Measurements from ENCODE around the gene SLC2A4.
"Not testable (repeated sequence)": the region's sequence is repeated elsewhere in the genome, so short reads cannot be mapped to it uniquely, and the experiment has no call there.

SLC2A4 gene

DNA sequence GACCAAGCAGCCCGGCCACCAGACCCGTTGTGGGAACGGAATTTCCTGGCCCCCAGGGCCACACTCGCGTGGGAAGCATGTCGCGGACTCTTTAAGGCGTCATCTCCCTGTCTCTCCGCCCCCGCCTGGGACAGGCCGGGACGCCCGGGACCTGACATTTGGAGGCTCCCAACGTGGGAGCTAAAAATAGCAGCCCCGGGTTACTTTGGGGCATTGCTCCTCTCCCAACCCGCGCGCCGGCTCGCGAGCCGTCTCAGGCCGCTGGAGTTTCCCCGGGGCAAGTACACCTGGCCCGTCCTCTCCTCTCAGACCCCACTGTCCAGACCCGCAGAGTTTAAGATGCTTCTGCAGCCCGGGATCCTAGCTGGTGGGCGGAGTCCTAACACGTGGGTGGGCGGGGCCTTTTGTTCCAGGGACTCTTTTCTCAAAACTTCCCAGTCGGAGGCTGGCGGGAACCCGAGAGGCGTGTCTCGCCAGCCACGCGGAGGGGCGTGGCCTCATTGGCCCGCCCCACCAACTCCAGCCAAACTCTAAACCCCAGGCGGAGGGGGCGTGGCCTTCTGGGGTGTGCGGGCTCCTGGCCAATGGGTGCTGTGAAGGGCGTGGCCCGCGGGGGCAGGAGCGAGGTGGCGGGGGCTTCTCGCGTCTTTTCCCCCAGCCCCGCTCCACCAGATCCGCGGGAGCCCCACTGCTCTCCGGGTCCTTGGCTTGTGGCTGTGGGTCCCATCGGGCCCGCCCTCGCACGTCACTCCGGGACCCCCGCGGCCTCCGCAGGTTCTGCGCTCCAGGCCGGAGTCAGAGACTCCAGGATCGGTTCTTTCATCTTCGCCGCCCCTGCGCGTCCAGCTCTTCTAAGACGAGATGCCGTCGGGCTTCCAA is at the start of gene SLC2A4:
SLC2A4 (plus strand) TSS at position 645 of the 879 bp plus-strand sequence; CDS start at position 862, 217 bp downstream.
- DNase-seq: peak; percentile 91

DNA sequence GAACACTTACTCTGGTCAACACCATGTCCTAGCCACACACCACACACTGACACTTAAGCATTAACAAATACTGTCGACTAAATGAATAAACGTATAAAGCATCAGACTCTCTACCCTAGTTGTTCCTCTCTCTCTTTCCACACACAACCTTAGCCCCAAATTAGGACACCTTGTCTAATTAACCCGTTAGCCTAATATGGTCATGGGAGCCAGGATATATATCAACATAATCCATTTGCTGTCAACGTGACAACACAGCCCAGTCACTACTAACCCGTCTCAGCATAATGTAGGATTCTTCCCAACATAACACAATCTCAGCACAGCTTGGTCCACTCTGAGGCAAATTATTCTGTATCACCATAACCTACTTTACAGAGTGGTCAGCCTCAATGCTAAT is 49.4 kb upstream of the SLC2A4 start:
- no peak for DNase-seq

DNA sequence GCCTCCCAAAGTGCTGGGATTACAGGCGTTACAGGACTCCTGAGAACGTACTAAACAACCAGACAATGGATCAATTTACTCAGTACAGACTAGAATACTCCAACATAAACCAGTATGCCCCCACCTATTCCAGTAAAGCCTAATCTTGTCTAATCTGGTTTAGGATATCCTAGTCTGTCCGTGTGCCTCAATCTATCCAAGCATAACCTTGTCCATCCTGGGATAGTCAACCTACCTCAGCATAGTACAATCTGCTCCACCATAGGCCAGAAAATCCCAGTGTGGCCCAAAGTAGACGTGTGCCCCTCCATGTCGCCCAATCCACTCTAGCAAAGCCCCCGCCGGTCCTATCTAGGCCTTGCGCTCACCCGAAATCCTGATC is 47.8 kb upstream of the SLC2A4 start:
- DNase-seq: no peak

DNA sequence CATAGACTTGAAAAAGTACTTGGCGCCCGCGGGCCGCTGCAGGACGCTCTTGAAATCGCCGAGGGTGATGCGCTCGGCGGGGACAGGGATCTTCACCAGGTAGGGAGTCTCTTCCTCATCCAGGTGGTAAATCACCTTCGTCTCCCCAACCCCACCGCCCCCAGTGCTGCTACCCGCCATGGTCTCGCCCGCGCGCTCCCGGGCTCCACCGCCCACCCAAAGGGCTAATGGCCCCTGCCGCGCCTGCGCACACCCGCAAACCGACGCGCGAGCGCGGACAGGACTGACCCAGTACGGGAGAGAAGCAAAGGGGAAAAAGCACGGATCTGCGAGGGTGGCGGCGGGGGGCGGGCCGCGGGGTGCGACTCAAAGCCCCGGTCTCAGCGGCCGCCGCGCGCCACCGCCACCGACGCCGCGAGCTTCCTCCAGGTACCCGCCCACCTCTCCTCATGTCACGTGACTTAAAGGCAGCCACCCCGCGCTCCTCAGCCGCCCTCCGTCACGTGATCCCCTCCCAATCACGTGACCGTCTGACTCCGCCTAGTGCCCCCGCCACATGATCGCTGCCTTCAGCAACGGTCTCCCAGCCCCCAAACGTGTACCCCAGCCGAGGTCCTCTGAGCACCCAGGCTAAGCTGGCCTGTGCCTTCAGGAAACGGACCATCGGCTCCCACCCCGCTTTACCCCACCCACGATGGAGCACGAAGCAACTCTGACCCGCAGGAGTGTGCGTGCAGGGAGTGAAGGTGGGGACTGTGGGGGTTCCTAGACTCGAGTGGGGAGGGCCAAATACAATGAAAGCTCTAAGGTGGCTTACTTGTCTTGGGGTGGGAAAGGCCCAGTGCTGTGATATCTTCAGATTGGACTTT is 47.2 kb upstream of the SLC2A4 start, which contains the start of gene DVL2:
DVL2 (minus strand) TSS at position 435 of the 869 bp plus-strand sequence; CDS start at position 180, 255 bp downstream.
- peak; percentile 89 for DNase-seq

DNA sequence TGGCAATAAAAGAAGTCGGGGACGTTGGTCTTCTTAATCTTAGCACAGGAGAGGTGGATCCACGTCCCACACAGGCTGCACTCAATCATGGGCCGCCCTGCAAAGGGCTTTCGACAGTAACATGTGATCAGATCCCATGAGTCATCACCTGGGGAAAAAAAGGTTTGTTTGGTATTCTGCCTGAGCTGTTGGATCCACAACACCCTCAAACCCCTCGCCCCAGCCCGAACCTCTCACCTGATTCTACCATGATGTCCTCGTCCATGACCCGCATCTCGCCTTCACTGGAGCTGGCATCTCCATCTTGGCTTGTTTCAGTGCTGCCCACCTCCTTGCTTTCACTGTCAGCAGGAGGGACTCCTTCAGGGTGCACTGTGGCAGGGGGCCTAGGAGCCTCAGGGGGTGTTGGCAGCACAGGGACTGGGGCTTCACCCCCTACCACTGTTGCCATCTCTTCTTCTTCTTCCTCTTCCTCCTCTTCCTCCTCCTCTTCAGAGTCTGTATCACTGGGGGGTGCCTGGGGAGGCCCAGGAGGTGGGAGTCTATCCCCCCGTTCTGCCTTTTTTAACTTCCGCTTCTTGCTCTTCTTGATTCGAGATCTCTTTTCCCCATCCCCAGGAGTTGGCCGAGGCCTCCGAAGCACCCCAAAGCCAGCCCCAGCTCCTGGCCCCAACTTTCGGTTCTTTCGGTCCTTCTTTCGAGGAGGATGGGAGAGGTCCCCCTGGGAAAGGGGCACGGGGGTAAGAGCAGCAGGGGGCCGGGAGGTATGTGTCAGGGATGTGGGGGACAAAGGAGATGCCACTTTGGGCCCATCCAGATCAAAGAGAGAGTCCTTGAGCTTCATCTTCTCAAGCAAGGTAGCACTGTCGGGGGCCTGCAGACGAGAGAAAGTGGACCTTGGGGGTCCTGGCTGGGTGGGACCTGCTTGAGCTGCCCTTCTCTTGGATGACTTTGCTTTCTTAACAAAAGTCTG is 45.5 kb upstream of the SLC2A4 start:
- no peak for DNase-seq

DNA sequence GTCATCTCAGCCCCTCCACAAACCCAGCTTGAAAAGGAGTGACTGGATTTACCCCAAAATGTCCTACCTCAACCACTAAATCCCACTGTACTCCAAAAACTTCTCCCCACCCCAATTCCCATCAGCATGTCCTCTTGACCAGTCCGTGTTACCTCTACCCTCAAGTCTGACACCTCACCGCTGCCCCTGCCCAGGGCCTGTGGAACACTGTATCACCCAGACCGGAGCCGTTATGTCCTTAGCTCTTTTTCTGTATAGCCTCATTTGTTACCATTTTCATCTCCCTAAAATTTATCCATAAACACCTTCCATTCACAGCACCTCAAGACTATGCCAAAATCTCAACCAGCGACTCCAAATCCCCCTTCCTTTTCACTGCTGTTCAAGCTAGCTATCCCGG is 44.7 kb upstream of the SLC2A4 start:
- DNase-seq: no peak

DNA sequence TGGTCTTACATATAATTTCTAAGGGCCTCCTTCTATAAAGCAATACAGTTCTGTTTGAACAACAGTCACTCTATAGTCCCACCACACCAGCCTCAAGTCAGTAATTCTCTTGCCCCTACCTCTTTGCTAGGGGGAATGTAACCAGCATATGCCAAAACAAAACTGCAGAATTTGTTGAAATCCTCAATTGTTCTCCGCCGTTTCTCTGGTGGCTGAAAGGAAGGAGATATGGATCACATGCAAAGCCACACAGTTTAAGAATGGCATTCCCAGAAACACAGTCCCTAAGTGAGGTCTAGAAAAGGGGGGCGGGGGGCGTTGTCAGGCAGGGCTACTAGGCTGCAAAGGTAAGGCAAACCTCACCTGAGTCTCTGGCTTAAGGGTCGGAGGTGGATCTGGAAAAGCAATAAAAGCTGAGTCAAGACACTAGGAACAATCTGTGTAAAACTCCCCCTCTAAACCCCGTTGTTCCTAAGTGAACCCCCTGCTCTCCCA is 44.2 kb upstream of the SLC2A4 start:
- DNase-seq: no peak

DNA sequence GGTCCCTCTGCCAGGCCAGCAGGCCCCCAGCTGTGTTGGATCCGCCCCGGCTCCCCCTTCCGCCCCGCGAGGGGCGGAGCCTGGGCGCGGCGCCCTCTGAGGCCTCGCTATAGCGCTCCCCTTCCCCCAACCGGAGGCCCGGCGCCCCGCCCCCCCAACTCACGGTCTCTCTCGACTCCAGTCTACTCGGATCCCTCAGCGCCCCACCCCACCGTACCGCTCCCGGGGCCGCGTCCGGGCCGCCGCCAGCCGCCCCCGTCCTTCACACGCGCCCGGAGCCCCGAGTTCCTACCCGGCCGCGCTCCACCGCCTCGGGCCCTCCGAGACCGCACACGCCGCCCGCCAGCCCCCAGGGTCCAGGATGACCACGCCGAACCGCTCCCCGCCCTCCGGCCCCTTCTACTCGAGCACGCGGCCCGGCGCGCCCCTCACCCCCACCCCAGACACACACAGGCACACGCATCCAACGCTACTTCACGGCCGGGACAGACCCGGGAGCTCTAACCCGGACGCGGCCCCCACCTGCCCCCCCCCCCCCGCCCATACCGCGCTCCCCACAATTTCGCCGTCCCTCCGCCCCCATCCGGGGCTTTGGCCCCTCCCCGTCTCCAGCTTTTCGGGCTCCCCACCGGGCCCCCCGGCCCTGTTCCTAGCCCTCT is 43.6 kb upstream of the SLC2A4 start:
- peak; percentile 73 for DNase-seq

DNA sequence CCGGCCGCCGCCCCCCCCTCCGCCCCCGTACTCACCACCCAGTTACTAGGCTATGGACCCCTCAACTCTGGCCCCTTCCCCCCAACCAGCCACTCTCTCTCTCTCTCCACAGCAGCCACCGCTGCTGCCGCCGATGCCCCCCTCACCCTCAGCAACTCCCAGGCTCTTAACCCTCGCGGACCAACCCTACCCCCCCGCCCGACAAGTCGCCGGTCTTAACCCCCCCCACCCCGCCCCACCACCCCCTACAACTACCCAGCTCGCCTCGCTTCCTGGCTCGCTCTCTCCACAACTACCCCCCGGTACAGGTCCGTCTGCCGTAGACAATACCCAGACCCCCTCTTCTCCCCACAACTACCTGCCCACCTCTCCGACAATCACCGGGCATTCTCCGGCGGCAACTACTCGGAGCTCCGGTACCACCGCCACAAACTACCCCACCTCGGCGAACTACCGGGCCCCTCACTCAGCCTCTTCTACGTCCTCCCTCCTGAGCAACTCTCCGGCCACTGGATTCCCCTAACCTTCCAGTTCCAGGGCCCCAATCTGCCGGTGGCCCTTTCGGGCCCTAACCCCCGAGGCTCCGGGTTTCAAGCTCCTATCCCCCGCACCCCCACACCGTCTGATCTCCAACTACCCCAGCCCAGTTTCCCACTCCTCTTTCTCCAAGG is 43.0 kb upstream of the SLC2A4 start:
- no peak for DNase-seq

DNA sequence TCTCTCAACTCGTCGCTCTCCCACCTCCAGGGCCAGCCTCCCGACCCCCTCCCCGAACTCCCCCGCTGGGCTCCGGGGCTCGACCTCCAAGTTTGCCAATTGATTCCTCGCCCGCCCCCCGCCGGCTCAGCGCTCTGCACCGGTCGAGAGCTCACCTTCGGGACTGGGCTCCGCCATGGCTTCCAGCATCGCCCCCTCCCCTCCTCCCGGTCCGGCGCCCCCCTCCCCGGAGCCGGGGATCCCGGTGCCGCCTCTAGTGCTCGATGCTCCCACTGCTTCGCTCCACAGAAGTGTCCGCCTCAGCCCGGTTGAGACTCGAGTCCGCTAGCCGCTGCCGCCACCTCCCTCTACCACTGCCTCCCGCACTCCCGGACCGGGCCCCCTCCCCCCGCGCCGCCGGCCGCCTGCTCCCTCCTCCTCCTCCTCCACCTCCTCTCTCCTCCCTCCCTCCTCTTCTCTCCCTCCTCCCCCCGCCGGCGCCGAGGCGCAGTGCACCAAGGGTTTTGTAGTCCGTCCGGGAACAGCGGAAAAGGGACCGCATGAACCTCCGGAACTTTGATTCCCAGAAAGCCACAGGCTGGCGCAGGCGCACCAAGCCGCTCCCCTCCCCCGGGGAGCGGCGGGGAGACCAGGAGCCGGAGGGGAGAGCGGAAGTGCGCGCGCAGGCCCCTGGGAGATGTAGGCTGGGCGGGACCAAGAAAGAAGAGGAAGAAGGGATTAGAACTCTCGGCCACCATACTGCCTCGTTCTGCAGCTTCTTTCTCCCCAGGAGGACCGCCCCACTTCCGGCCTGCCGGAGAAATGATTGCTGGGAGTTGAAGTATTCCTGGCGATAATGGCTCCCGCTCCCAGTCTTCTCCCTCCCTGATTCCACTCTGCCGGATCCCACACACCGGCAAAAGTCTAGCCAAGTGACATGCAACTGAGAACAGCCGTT is 42.2 kb upstream of the SLC2A4 start, which contains the start of gene PHF23:
PHF23 (minus strand) TSS at position 367 of the 937 bp plus-strand sequence; CDS start at position 189, 178 bp downstream.
- DNase-seq: peak; percentile 96

DNA sequence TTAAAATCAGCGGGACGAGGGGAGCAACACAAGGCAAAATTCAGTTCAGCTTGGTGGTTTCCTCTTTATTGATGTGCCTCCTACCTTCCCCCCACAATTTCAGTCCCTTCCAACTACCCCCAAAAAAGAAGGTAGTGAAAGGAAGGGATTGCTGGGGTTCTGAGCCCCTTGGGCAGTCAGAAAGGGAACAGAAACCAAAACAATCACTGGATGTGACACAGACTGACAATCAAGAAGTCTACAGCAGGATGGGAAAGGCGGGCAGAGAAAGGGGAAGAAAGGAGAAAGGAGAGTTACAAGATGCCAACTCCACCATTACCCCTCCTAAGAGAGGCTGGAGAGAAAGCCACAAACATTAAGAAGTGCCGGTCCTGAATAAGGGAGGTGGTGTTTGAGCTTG is 41.1 kb upstream of the SLC2A4 start:
- DNase-seq: no peak

DNA sequence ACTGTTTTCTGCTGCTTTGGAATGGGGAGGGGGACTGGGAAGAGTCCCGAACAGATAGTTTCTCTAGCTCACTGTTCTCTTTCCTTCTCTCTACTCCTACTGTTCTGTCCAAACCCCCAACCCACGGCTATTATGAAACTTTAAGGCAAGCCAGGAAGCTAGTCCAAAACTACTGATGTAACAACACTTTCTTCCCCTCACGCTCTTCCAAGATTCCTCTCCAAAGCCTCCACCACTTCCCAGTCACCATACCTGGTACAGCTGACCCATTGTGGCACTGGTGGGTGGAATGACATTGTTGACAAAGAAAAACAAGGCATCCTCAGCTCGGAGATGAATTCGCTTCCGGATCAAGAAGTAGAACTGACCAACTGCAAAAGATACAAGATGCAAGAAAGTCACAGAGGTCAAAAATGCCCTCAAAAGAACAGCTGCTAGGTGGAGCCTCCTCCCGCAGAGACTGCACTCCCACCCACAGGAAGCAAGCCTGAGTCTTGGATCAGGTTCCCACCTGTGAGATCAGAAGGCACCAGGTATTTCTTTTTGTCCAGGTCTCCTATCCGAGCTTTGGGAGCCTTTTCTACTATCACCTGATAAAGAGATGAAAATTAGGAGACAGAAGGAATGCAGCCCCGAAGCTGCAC is 40.3 kb upstream of the SLC2A4 start:
- no peak for DNase-seq

DNA sequence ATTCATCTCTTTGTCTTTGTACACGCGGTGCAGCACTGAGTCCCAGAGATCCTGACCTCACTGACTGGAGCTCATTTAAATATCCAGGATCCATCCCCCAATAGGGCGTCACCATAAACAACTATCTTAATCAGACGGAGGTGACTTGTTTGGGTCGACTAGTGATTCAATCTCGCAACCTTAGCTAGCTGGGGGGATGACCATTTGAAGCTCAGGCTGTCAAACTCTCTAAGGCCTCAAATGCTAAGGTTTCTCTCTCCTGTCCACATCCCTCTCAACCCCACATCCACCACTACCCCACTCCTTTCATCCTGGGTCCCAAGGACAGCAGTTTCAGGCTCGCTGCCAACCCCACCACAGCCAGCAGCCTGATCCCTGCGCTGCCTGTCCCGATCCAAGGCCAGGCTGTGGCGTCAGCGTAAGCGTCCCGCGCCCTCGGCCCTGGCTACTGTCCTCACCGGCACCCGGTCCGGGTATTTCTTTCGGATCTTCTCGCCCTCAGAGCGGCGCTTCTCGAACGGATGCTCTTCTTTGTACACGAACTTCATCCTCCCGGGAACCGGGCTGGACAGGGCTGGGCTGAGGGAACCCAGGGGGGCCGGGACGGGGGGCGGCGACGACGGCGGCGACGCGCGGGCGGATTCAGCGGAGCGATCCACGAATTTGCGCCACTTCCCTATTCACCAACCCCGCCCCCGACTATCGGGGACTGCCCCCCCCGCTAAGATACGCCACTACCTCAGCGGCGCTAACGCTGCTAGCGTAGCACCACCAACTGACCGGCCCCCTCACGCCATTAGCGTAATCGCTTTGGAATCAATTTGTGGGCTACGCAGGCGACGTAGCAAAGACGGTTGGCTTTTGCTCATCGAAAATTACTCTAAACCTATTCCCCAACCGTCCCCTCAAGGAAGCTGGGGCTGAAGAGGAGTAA is 39.5 kb upstream of the SLC2A4 start, which contains the start of gene GABARAP:
GABARAP (minus strand) TSS at position 667 of the 934 bp plus-strand sequence; CDS start at position 548, 119 bp downstream.
- no peak for DNase-seq

DNA sequence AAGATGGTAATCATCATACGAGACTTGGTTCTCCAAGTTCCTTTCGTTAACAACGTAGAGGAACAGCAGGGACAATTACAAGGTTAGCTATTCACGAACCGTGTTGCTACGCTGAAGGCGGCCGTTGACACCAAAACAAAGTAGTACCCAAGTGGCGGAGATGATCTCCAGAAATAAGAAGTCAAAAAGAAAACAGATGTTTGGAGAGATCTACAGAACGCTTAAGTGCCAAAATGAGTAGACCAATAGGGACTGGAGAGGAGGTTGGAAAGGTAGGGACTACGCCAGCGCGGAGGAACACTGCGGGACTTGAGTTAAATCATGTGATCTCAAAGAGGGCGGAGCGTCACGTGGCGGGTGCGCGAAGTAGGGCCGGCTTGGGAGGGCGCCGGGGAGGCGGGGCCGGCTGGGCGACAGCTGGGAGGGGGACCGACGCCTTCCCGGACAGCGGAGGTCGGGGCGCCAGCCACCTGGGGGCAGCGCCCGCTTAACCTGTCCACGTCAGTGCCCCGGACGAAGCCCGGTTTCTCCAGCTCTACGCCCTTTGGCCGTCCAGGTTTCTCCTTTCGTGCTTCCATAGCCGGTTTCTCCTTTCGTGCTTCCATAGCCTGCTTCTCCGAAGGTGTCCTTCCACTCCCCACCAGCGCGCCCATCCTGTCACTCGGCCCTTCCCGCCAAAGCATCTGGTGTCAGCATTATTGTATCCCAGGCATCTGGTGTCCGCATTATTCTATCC is 38.6 kb upstream of the SLC2A4 start:
- DNase-seq: peak; percentile 77

DNA sequence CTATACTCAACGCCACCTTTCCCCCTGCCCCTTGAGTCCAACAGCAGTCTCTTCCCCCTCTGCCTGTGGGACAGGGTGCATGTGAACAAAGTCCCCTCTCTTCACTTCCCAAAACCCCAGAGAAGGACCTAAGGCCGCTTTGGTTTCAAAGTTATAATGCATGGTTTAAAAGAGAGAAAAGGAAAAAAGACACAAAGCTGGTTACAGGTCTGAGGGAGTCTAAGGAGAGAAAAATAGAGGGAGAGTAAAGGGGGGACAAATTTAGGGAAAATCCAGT is 38.1 kb upstream of the SLC2A4 start:
- DNase-seq: no peak

DNA sequence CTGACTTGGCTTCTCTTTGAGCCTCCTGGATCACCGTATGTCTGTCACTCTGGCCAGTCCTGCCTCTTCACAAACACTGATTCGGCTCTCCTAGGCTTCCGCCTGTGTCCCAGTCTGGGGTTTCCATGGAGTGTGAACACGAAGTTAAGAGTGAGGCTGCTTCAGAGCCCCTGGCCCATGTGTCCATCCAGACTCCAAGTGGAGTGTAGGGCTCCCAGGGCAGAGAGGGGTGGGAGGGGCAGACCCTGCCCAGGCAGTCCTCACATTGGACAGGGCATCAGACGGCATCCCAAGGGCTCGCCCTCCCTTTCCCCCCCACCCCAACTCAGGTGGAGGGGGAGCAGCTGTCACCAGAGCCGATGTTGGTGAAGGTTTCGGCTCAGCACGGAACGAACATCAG is 37.7 kb upstream of the SLC2A4 start:
- not testable (repeated sequence) for DNase-seq

DNA sequence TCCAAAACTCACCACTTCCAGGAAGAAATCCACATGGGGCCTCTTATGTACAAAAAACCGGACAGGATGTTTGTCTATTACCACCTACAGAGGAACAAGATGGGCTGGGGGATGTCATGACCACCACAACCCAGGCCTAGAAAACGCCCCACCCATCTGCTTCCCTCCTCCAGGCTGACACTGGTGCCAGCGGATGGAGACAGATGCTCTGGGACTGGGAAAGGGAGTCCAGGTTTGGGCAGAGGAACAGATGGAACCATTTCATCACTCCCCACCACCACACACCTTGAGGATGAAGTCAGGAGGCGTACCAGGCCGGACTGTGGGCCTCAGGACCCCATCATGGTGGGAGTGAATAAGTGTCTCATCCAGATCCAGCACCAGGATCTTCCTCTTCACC is 34.7 kb upstream of the SLC2A4 start:
- no peak for DNase-seq
